Erythroblast (primary cell): ENCODE data around the gene CPXM1.
"Not testable (repeated sequence)": the region's sequence is repeated elsewhere in the genome, so short reads cannot be mapped to it uniquely, and the experiment has no call there.

Experiments
- GATA1 ChIP-seq: IDR thresholded peaks from 2 replicates; pipeline ENCODE4 v1.6.1; 2011; ENCODE audit warnings: low read depth, mild to moderate bottlenecking, control low read depth, low read length, moderate library complexity
- POLR2A ChIP-seq: IDR thresholded peaks from 2 replicates; pipeline ENCODE4 v1.6.1; 2011; ENCODE audit warnings: mild to moderate bottlenecking, low read length

DNA sequence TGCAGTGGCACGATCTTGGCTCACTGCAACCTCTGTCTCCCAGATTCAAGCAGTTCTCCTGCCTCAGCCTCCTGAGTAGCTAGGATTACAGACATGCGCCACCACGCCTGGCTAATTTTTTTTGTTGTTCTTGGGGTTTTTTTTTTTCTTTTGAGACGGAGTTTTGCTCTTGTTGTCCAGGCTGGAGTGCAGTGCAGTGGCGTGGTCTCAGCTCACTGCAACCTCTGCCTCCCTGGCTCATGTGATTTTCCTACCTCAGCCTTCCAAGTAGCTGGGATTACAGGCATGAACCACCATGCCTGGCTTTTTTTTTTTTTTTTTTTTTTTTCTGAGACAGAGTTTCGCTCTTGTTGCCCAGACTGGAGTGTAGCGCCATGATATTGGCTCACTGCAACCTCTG is 30.8 kb upstream of the CPXM1 start:
- TF ChIP-seq POLR2A, GATA1: not testable (repeated sequence)
